HL-60 (cell line): ENCODE measurements around the gene SMIM38.

Experiments
- DNase-seq, 2 experiments: peaks; one replicate each; pipeline ENCODE4 v3.0.0-alpha.2; 2010 to 2020; ENCODE audit warnings: low read depth in 1 of 2, low spot score in 1 of 2
- H3K27ac ChIP-seq: fragments of 250-450 bp; sonication (Bioruptor Pico); replicated peaks from 2 replicates; pipeline ENCODE4 v1.5.1; 2020; ENCODE audit warnings: mild to moderate bottlenecking, moderate library complexity
- H3K27me3 ChIP-seq: fragments of 250-450 bp; sonication (Bioruptor Pico); 2 replicates; pipeline ENCODE4 v1.5.1; 2021; ENCODE audit warnings: mild to moderate bottlenecking, moderate library complexity; ENCODE audit not compliant: insufficient read depth, poor library complexity, severe bottlenecking
- H3K4me3 ChIP-seq: replicated peaks from 2 replicates; pipeline ENCODE4 v1.5.1; 2011; ENCODE audit warnings: mild to moderate bottlenecking, control low read depth, low read length; ENCODE audit not compliant: insufficient read depth
- CTCF ChIP-seq: IDR thresholded peaks from one replicate; pipeline ENCODE4 v1.5.1; 2011; ENCODE audit warnings: low read length, control low read depth, inconsistent platforms; ENCODE audit not compliant: insufficient read depth
- GABPA ChIP-seq: IDR thresholded peaks from 2 replicates; pipeline ENCODE4 v1.6.1; 2012; ENCODE audit warnings: low read depth
- POLR2AphosphoS5 ChIP-seq: IDR thresholded peaks from 2 replicates; pipeline ENCODE4 v1.6.1; 2012; ENCODE audit warnings: low read depth
- REST ChIP-seq: IDR thresholded peaks from 2 replicates; pipeline ENCODE4 v1.6.1; 2012; ENCODE audit warnings: low read depth; ENCODE audit not compliant: insufficient replicate concordance
- SPI1 ChIP-seq: IDR thresholded peaks from 2 replicates; pipeline ENCODE4 v1.6.1; 2012; ENCODE audit warnings: low read depth, mild to moderate bottlenecking, borderline replicate concordance

The SMIM38 gene

GRCh38 chr11:69164824-69165223 lies 9.1 kb downstream of the SMIM38 start:
- no peaks in the 10 kb centered on the region for H3K27me3 ChIP-seq
- no peak overlapping the region for H3K4me3 ChIP-seq
- no peak for DNase-seq
- no peak overlapping the region for H3K27ac ChIP-seq
- TF ChIP-seq CTCF (no peak), GABPA (no peak), REST (no peak), SPI1 (no peak), POLR2AphosphoS5 (no peak)

- Histone ChIP-seq H3K27me3 (no peaks in the 10 kb centered on the region), H3K4me3 (no peak overlapping the region), H3K27ac (no peak overlapping the region)
- DNase-seq, result no peak
- TF ChIP-seq GABPA (no peak), SPI1 (no peak), REST (no peak), POLR2AphosphoS5 (no peak), CTCF (no peak)
These were observed 10.0 kb downstream of the SMIM38 start for GRCh38 chr11:69165775-69166174.

- Histone ChIP-seq H3K4me3 (no peak overlapping the region), H3K27me3 (no peaks in the 10 kb centered on the region), H3K27ac (no peak overlapping the region)
- TF ChIP-seq POLR2AphosphoS5, result no peak
- TF ChIP-seq GABPA, result no peak
- no peak for TF ChIP-seq CTCF
- TF ChIP-seq SPI1, result no peak
- no peak for TF ChIP-seq REST
- peak; percentile 13 to 18 for DNase-seq
These were observed 10.7 kb downstream of the SMIM38 start for GRCh38 chr11:69166218-69167115.
